CD4-positive, alpha-beta T cell (primary cell): ENCODE measurements around the gene NUP210. TPM values are rescaled to one million over a fixed set of nuclear protein-coding genes. Genes with fewer than 3 reads are reported as not detected.

Source experiments
- ATAC-seq: fragments of 200-7000 bp; cut with Tn5 transposase; one replicate; pipeline ENCODE4 v1.10.0; 2022; ENCODE audit warnings: mild to moderate bottlenecking; ENCODE audit not compliant: poor library complexity
- CTCF ChIA-PET: fragments of 350-600 bp; sonication (Branson Sonifier 250); formaldehyde crosslinking; loops from one replicate; lab custom pipeline; 2021; ENCODE audit warnings: antibody characterized with exemption, inconsistent platforms; lab: Charles Lee
- POLR2A ChIA-PET: fragments of 350-600 bp; sonication (Branson Sonifier 250); formaldehyde crosslinking; loops from one replicate; lab custom pipeline; 2021; ENCODE audit warnings: antibody characterized with exemption, inconsistent platforms; lab: Charles Lee
- DNase-seq, 14 experiments: peaks; one replicate each; pipeline ENCODE4 v3.0.0-alpha.2; 2013 to 2020; ENCODE audit warnings: mixed read lengths in 2 of 14
- H3K27ac ChIP-seq, 2 donors: one replicate each; pipeline versions ENCODE4 v1.5.1 to v1.7.0; 2013; ENCODE audit warnings: low read length in 2 of 2, low read depth in 1 of 2, mild to moderate bottlenecking in 1 of 2
- H3K27me3 ChIP-seq, 2 experiments: 1 replicate in 1 of 2; 2 replicates in 1 of 2; pipeline versions ENCODE4 v1.6.1 to v1.7.0; 2013; ENCODE audit warnings: low read length in 2 of 2, control low read depth in 1 of 2, mild to moderate bottlenecking in 1 of 2, moderate library complexity in 1 of 2; ENCODE audit not compliant: insufficient read depth in 2 of 2, control insufficient read depth in 1 of 2
- H3K36me3 ChIP-seq: one replicate; pipeline ENCODE4 v1.6.1; 2013; ENCODE audit warnings: low read length, control low read depth; ENCODE audit not compliant: insufficient read depth
- H3K4me1 ChIP-seq: one replicate; pipeline ENCODE4 v1.6.1; 2013; ENCODE audit warnings: low read length, control low read depth; ENCODE audit not compliant: insufficient read depth
- H3K4me3 ChIP-seq: one replicate; pipeline ENCODE4 v1.5.1; 2013; ENCODE audit warnings: mild to moderate bottlenecking, low read length, moderate library complexity
- H3K9me3 ChIP-seq, 2 experiments: 1 replicate in 1 of 2; 2 replicates in 1 of 2; pipeline versions ENCODE4 v1.6.1 to v1.7.0; 2013; ENCODE audit warnings: low read length in 2 of 2, mild to moderate bottlenecking in 2 of 2, control low read depth in 1 of 2, moderate library complexity in 1 of 2; ENCODE audit not compliant: control insufficient read depth in 1 of 2, insufficient read depth in 1 of 2
- H3K27ac Mint-ChIP-seq: one replicate; pipeline ENCODE4 v1.8.0; 2020; ENCODE audit warnings: mixed read lengths
- H3K27me3 Mint-ChIP-seq: one replicate; pipeline ENCODE4 v1.8.0; 2021; ENCODE audit warnings: mixed read lengths
- H3K36me3 Mint-ChIP-seq: one replicate; pipeline ENCODE4 v1.8.0; 2021; ENCODE audit warnings: low read depth, mixed read lengths
- H3K4me1 Mint-ChIP-seq: one replicate; pipeline ENCODE4 v1.8.0; 2021; ENCODE audit warnings: low read depth, mixed read lengths
- H3K4me3 Mint-ChIP-seq: one replicate; pipeline ENCODE4 v1.8.0; 2020; ENCODE audit warnings: mild to moderate bottlenecking, mixed read lengths
- H3K9me3 Mint-ChIP-seq: one replicate; pipeline ENCODE4 v1.8.0; 2020; ENCODE audit warnings: mixed read lengths
- intact Hi-C, 2 experiments: fragments of 100-400 bp; cut with DNase I in 1 of 2; cut with micrococcal nuclease in 1 of 2; formaldehyde crosslinking; loops; one replicate each; pipeline versions ENCODE4 v1.15.1 to v1.9.0; 2023 to 2025; cut with DNase I, micrococcal nuclease
- total RNA-seq, 174 experiments: library from RNA in 2 of 174; stranded (reverse) in 2 of 174; gene quantifications; one replicate each; pipeline ENCODE4 v1.2.3 and lab custom pipeline; 2021 to 2026
- TF ChIP-seq, protein P1 (sequence below): fragments of 200-600 bp; IDR thresholded peaks from one replicate; pipeline ENCODE4 v1.8.0; 2022; ENCODE audit warnings: antibody characterized with exemption, mild to moderate bottlenecking

The NUP210 gene
- total RNA-seq, 2 experiments from 2014 or later = 82.0 to 83.5 TPM

DNA sequence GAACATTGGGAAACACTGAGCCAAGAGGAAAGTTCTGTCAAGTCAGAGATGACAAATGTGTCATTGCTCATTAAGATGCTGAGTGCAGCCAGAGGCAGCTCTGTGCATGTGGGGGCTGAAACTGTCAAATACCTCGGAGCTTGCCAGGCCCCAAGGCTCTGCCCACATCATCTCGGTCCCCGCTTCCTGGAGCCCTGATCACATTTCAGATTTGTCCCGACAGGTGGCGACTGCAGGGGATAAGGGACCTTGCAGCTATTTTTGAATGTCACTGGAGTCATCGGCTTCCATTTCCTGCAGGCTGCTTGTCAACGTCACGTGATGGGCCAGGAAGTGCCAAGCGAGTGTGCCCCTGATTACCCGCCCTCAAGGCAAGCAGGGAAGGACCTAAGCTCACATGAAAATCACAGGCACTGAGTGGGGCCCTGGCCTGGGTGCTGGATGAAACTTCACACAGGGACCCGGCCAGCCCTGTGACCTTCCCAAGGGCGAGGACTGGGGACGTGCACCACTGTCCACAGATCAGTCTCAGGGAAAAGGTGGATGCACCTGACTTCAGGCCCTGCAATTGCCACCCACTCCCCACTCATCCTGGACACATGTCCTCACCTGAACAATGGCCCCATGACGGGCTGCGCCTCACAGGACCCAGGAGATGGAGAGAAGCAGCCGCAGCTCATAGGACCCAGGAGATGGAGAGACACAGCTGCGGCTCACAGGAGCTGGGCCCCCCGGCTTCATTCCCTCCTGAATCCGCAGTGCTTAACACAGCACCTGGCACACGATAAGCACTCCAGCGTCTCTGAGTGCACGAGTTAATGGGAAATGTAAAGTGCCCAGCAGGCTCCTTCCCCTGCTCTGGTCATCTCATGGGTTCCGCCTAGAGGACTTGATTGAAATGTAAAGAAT lies 73.4 kb downstream of the NUP210 start:
- Mint-ChIP-seq H3K4me3 (peak overlapping the region; percentile 68), H3K36me3 (peaks cover 75% of the 10 kb centered on the region), H3K4me1 (peaks cover 54% of the 10 kb centered on the region), H3K27ac (peak overlapping the region; percentile 85), H3K27me3 (no peaks in the 10 kb centered on the region), H3K9me3 (no peaks in the 10 kb centered on the region)
- no peak overlapping the region for H3K4me3 ChIP-seq
- H3K27ac ChIP-seq = peak overlapping the region; percentile 39 to 54
- DNase-seq (peak; percentile 60 to 91 (median 73)), ATAC-seq (peak; percentile 85)
- CTCF ChIA-PET = interaction anchor here (0.7 to 3.2 kb wide), 9 partner anchors 10 to 117 kb away, joined by 3 to 45 read pairs (median 5); partner anchors contain the start of gene NUP210
- peaks cover 0 to 2% of the 10 kb centered on the region in 2 experiments for H3K9me3 ChIP-seq
- H3K4me1 ChIP-seq = peaks cover 44% of the 10 kb centered on the region
- peaks cover 72% of the 10 kb centered on the region for H3K36me3 ChIP-seq
- no peaks in the 10 kb centered on the region for H3K27me3 ChIP-seq
- POLR2A ChIA-PET = interaction anchor here (0.7 to 4.9 kb wide), 13 partner anchors 11 to 505 kb away, joined by 3 to 73 read pairs (median 5); partner anchors contain the start of genes HDAC11, NUP210 and RPL32
- intact Hi-C loops = loop anchor here (1.0 to 10.0 kb wide), 4 partner anchors 74 to 528 kb away; partner anchors contain the start of gene NUP210 (in 1 of the 2)
- TF ChIP-seq, protein P1, sequence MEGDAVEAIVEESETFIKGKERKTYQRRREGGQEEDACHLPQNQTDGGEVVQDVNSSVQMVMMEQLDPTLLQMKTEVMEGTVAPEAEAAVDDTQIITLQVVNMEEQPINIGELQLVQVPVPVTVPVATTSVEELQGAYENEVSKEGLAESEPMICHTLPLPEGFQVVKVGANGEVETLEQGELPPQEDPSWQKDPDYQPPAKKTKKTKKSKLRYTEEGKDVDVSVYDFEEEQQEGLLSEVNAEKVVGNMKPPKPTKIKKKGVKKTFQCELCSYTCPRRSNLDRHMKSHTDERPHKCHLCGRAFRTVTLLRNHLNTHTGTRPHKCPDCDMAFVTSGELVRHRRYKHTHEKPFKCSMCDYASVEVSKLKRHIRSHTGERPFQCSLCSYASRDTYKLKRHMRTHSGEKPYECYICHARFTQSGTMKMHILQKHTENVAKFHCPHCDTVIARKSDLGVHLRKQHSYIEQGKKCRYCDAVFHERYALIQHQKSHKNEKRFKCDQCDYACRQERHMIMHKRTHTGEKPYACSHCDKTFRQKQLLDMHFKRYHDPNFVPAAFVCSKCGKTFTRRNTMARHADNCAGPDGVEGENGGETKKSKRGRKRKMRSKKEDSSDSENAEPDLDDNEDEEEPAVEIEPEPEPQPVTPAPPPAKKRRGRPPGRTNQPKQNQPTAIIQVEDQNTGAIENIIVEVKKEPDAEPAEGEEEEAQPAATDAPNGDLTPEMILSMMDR = peak; percentile 51

DNA sequence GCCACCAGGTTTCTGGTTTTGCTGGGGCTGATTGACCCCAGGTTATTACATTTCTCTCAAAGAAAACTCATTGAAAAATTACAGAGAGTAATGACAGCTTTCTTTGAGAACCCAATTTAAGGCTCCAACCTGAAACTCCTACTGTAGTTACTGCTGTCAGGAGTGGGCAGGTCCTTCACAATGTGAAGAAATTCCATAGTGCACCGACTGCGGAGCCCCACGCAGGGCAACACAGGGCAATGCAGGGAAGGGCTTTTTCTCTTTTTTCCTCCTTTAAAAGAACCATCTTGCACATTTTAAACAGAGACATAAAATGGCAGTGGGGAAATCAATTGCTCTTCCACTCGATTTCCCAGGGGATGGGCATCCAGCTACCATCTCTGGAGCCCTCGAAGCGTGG lies 74.3 kb downstream of the NUP210 start:
- Mint-ChIP-seq H3K4me1 (peaks cover 50% of the 10 kb centered on the region), H3K4me3 (no peak overlapping the region), H3K27me3 (no peaks in the 10 kb centered on the region), H3K36me3 (peaks cover 75% of the 10 kb centered on the region), H3K9me3 (no peaks in the 10 kb centered on the region), H3K27ac (peak overlapping the region; percentile 85)
- no peak overlapping the region for H3K4me3 ChIP-seq
- peaks cover 75% of the 10 kb centered on the region for H3K36me3 ChIP-seq
- peaks cover 44% of the 10 kb centered on the region for H3K4me1 ChIP-seq
- no peak overlapping the region for H3K27ac ChIP-seq
- POLR2A ChIA-PET = interaction anchor here (0.9 to 4.9 kb wide), 7 partner anchors 68 to 504 kb away, joined by 5 to 73 read pairs (median 12); partner anchors contain the start of genes HDAC11, NUP210 and RPL32
- intact Hi-C loops = loop anchor here (1.0 to 10.0 kb wide), 4 partner anchors 75 to 529 kb away; partner anchors contain the start of gene NUP210 (in 1 of the 2)
- H3K9me3 ChIP-seq = no peaks in the 10 kb centered on the region
- DNase-seq (no peak), ATAC-seq (no peak)
- CTCF ChIA-PET = interaction anchor here (0.9 to 3.2 kb wide), 7 partner anchors 19 to 118 kb away, joined by 3 to 45 read pairs (median 5); partner anchors contain the start of gene NUP210
- TF ChIP-seq, protein P1 = no peak
- no peaks in the 10 kb centered on the region for H3K27me3 ChIP-seq

DNA sequence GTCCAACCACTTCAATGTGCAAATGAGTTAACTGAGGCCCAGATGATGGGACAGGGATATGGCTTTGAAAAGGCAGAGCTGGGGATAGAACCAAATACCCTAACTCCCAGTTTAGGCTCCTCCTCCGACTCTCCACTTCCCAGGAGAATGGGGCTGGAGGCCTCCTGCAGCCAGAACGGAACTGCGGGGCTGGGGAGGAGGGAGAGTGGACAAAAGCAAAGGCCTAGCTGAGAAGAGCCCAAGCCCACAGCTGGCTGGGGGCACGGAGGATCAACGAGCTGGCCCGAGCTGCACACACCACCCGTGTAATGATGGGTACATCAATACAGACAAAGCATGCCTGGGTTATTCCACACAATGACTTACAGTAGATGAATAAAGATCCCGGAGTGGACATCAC lies 74.8 kb downstream of the NUP210 start:
- H3K27ac Mint-ChIP-seq = no peak overlapping the region
- no peaks in the 10 kb centered on the region for H3K9me3 Mint-ChIP-seq
- Histone ChIP-seq H3K27ac (no peak overlapping the region), H3K27me3 (no peaks in the 10 kb centered on the region), H3K9me3 (no peaks in the 10 kb centered on the region), H3K4me1 (peaks cover 44% of the 10 kb centered on the region), H3K36me3 (peaks cover 80% of the 10 kb centered on the region), H3K4me3 (no peak overlapping the region)
- H3K4me1 Mint-ChIP-seq = peaks cover 47% of the 10 kb centered on the region
- peaks cover 74% of the 10 kb centered on the region for H3K36me3 Mint-ChIP-seq
- CTCF ChIA-PET = interaction anchor here (1.9 to 3.2 kb wide), 3 partner anchors 46 to 116 kb away, joined by 7 to 45 read pairs (median 13); no protein-coding TSS in a partner anchor
- TF ChIP-seq, protein P1 = no peak
- intact Hi-C loops = loop anchor here in 1 of 2 experiments (10.0 kb wide), 2 partner anchors 300 to 530 kb away; no protein-coding TSS in a partner anchor
- ATAC-seq = no peak
- no peaks in the 10 kb centered on the region for H3K27me3 Mint-ChIP-seq
- H3K4me3 Mint-ChIP-seq = no peak overlapping the region
- POLR2A ChIA-PET = interaction anchor here (1.7 to 4.9 kb wide), 2 partner anchors 107 to 135 kb away, joined by 15 to 73 read pairs; partner anchors contain the start of gene HDAC11
- no peak for DNase-seq
